ENCODE data around the gene NPAS1. TPM values are rescaled to one million over a fixed set of nuclear protein-coding genes. Genes with fewer than 3 reads are reported as not detected.

NPAS1 gene
- total and polyA plus RNA-seq, 7 donors, result 0.04 to 0.23 (median 0.18) TPM; not detected in 3

DNA sequence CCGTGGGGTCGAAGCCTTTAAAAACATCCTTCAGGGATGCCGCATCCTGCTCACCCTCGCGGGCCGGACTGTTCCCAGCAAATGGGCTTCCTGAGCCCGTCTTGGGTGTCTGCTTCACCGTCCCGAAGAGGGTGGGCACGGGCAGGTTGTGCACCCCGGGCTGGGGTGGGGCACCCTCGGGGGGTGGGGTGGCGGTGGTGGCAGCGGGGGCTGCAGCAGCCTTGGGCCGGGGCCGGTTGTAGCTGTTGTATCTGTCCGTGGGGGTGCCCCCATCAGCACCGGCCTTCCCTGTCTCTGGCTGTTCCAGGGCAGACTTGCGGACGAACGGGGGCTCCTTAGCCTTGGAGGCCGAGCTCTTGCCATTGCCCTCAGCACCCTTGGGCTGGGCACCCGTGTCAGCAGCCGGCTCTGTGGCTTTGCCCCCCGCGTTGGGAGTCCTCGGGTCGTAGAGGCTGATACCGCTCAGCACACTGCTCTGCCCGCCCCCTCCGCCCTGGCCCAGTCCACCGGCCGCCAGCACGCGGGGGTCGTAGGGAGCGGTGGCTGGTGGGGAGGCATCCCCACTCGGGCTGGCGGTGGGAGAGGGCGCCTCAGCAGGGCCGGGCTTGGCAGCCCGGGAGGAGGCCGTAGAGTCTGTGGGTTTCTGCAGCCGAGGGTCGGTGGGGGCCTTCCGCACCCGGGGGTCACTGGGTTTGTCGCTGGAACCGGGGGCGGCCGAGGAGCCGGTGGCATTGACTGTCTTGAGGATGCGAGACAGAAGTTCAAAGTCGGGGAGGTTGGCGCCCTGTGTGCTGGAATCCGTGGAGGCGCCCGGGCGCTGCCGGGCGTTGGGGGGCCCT lies 47.0 kb downstream of the NPAS1 start:
- Histone ChIP-seq H3K9me3 (no peaks in the 10 kb centered on the region), H3K4me1 (no peaks in the 10 kb centered on the region), H3K4me3 (no peak overlapping the region), H3K36me3 (ENCODE audit: insufficient read depth in 1 of 2, low read depth in 1 of 2) (peaks cover 0 to 69% of the 10 kb centered on the region in 2 donors), H3K27ac (no peak overlapping the region), H3K27me3 (ENCODE audit: insufficient read depth in 3 of 3, low read length in 2 of 3) (no peaks in the 10 kb centered on the region)
- DNase-seq (no peak), ATAC-seq (peak in 1 of 4 donors; percentile 29)
- intact Hi-C loops (cut with DNase I), result no loop called here
- WGBS, 3 donors, result 89 to 93% (median 92%) methylated on average over 55 to 61 of the region's 61 CpGs
- TF ChIP-seq, protein P1, sequence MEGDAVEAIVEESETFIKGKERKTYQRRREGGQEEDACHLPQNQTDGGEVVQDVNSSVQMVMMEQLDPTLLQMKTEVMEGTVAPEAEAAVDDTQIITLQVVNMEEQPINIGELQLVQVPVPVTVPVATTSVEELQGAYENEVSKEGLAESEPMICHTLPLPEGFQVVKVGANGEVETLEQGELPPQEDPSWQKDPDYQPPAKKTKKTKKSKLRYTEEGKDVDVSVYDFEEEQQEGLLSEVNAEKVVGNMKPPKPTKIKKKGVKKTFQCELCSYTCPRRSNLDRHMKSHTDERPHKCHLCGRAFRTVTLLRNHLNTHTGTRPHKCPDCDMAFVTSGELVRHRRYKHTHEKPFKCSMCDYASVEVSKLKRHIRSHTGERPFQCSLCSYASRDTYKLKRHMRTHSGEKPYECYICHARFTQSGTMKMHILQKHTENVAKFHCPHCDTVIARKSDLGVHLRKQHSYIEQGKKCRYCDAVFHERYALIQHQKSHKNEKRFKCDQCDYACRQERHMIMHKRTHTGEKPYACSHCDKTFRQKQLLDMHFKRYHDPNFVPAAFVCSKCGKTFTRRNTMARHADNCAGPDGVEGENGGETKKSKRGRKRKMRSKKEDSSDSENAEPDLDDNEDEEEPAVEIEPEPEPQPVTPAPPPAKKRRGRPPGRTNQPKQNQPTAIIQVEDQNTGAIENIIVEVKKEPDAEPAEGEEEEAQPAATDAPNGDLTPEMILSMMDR (IDR thresholded peaks at IDR 0.05), result no peak

DNA sequence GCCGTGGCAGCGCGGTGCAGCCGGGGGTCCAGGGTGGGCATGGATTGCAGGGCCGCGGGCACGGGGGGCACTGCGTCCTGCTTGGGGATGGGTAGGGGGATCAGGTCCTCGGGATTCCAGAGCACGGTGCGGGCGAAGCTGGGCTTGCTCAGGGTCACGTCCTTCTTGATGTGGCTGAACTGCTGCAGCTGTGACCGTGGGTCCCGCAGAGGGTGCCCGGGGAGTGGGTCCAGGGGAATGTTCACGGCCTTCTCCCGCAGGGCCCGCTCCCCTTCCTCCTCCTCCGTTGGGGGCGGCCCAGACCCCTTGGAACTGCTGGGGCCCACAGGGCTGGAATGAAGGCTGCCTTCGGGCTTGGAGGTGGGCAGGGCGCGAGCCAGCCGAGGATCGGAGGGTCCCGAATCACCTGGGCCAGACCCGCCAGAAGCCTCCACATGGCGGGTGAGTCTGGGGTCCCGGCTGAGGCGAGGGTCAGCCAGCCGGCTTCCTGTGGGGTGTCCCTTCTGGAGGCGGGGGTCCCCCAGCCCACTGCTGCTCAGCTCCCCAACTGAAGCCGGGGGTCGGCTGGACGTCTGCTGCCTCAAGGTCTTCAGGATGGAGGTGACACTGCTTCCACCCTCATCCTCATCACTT lies 47.7 kb downstream of the NPAS1 start:
- no peaks in the 10 kb centered on the region for H3K4me1 ChIP-seq
- peak in 1 of 4 donors; percentile 22 for ATAC-seq
- TF ChIP-seq, protein P1 (IDR thresholded peaks at IDR 0.05), result no peak
- H3K36me3 ChIP-seq (ENCODE audit: insufficient read depth in 1 of 2, low read depth in 1 of 2), result peaks cover 0 to 76% of the 10 kb centered on the region in 2 donors
- 92 to 96% (median 95%) methylated on average over 28 to 36 of the region's 36 CpGs for WGBS, 3 donors
- no peak for DNase-seq
- no peaks in the 10 kb centered on the region for H3K9me3 ChIP-seq
- no peak overlapping the region for H3K27ac ChIP-seq
- intact Hi-C loops (cut with DNase I), result no loop called here
- no peak overlapping the region for H3K4me3 ChIP-seq
- no peaks in the 10 kb centered on the region for H3K27me3 ChIP-seq (ENCODE audit: insufficient read depth in 3 of 3, low read length in 2 of 3)

DNA sequence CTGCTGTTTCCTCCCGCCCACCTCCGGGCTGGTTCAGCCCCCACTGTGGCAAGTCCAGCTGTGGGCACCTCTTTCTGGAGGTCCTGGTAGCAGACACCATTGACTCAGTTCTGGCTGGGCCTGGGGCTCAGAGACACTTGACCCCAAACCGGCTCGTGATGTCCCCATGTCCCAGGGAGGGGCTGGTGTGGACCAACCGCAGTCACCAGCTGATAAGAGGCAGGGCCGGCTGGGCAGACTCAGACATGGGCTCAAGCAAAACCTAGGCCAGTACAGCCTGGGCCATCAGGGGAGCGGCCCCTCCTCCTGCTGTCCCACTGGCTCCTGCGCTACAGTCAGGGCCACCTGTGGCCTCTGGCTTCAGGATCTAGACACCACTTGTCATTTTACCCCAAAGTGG lies 48.6 kb downstream of the NPAS1 start:
- 76 to 88% (median 79%) methylated on average over 8 of the region's 8 CpGs for WGBS, 3 donors
- DNase-seq (no peak), ATAC-seq (no peak)
- intact Hi-C loops (cut with DNase I), result no loop called here
- Histone ChIP-seq H3K4me3 (no peak overlapping the region), H3K36me3 (ENCODE audit: insufficient read depth in 1 of 2, low read depth in 1 of 2) (peaks cover 0 to 85% of the 10 kb centered on the region in 2 donors), H3K4me1 (no peaks in the 10 kb centered on the region), H3K9me3 (no peaks in the 10 kb centered on the region), H3K27ac (no peak overlapping the region), H3K27me3 (ENCODE audit: insufficient read depth in 3 of 3, low read length in 2 of 3) (no peaks in the 10 kb centered on the region)
- TF ChIP-seq, protein P1 (IDR thresholded peaks at IDR 0.05), result no peak

DNA sequence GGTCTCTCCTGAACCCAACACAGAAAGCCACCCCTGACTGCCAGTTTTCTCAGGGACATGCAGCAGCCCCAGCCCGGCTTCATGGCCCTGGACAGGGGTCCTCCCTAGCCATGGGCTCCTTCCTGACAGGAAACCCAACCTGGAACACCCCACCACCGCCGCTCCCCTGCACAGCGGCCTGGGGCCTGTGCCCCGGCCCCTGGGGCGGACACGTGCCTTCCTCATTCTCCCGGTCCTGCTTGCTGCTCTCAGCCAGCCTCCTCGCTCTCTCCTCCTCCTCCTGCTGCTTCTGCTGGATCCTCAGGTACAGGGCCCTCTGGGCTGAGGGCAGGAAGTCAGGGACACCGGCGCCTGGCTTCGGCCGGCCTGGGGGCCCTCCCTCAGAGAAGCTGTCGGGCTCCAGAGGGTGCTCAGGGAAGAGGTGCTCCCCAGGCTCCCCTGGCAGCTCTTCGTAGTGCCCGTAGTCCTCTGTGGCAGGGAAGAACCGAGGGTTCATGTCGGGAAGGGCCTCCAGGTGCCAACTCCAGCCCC lies 49.3 kb downstream of the NPAS1 start:
- H3K27ac ChIP-seq, result no peak overlapping the region
- no peak for DNase-seq
- H3K4me1 ChIP-seq, result no peaks in the 10 kb centered on the region
- no peak for ATAC-seq
- peaks cover 0 to 92% of the 10 kb centered on the region in 2 donors for H3K36me3 ChIP-seq (ENCODE audit: insufficient read depth in 1 of 2, low read depth in 1 of 2)
- 89 to 91% (median 89%) methylated on average over 17 to 18 of the region's 18 CpGs for WGBS, 3 donors
- TF ChIP-seq, protein P1 (IDR thresholded peaks at IDR 0.05), result no peak
- H3K9me3 ChIP-seq, result no peaks in the 10 kb centered on the region
- H3K27me3 ChIP-seq (ENCODE audit: insufficient read depth in 3 of 3, low read length in 2 of 3), result no peaks in the 10 kb centered on the region
- intact Hi-C loops (cut with DNase I), result no loop called here
- H3K4me3 ChIP-seq, result no peak overlapping the region

All from psoas muscle (tissue), 8 donors.